Femur (tissue), 1 donor: ENCODE data around the gene RMND1.
"Not testable (repeated sequence)": the region's sequence is repeated elsewhere in the genome, so short reads cannot be mapped to it uniquely, and the experiment has no call there.

ENCODE experiments used
- DNase-seq: peaks from one replicate; pipeline ENCODE4 v3.0.0-alpha.2; 2017

The RMND1 gene

DNA sequence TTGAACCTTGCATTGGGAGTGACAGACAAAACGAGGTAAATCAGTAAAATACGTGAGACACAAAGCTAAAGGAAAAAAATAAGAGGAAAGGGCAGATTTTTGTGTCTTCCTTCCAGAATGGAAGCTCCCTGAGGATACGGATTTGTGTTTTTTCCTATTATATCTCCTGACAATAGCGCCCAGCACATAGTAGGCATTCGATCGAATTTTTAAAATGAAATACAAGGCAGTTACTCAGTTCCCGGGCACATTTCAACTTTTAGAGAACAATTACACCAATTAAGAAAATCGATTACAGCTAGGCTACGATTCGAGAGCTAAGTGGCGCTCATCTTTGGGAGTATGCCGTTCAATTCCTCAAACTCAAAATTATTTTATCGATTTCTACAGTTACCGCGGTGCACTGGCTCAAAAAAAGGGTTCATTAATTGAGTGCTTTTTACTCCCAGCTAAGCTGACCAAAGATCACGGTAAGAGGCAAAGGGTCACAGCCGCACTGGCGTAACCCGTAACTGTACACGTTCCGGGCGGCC lies 443 bp downstream of the RMND1 start:
- DNase-seq = no peak

DNA sequence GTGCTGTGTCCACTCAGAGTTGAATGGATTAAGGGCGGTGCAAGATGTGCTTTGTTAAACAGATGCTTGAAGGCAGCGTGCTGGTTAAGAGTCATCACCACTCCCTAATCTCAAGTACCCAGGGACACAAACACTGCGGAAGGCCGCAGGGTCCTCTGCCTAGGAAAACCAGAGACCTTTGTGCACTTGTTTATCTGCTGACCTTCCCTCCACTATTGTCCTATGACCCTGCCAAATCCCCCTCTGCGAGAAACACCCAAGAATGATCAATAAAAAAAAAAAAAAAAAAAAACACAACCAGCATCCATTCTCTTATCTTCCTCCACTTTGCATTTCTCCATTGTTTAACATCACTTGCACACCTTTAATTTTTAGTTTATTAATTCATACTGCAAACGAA lies 998 bp downstream of the RMND1 start:
- not testable (repeated sequence) for DNase-seq

DNA sequence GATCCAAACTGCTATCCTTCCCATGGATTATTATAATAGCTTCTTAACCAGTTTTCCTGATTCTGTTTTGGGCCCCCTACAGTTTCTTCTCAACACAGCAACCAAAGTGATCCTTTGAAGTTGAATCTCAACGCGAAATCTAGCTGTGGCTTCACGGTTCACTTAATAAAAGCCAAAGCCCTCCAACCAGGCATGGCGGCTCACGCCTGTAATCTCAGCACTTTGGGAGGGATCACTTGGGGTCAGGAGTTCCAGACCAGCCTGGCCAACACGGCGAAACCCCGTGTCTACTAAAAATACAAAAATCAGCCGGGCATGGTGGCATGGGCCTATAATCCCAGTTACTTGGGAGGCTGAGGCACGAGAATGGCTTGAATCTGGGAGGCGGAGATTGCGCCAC lies 3.3 kb downstream of the RMND1 start:
- DNase-seq = no peak

- DNase-seq = no peak
These were observed 4.7 kb downstream of the RMND1 start for GRCh38 chr6:151447237-151447636.

- DNase-seq = no peak
These were observed 6.4 kb downstream of the RMND1 start for GRCh38 chr6:151445482-151445881.

DNA sequence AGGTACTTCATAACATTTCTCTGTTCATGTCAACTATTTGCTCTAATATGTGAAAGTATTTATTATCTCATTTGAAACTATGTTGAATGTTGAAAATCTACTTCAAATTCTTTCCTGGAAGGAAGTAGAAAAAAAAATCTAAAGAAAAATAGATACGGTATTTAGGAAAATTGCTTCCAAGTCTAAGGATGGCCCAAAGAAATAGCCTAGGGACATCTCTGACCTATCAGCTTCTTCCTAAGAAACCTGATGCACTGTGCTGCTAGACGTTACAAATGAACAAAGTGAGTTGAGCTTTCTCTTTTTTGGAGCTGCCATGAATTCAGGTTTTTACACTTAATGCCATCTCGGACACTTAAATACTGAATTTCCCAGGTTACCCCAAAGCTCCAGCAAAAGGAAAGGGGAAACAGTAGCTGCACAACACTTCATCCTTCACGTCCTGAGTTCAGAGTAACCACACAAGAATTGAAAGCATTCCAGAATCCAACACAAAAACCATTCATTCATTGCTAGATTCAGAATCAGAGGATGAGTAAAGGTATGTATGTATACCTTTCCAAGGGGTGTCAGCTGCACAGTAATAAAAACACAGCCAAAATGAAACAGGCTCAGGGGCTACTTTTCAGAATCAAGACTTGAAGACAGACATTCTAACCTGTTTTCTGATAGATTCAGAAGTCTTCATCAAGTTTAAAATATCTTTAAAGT lies 7.9 kb downstream of the RMND1 start:
- DNase-seq = no peak

DNA sequence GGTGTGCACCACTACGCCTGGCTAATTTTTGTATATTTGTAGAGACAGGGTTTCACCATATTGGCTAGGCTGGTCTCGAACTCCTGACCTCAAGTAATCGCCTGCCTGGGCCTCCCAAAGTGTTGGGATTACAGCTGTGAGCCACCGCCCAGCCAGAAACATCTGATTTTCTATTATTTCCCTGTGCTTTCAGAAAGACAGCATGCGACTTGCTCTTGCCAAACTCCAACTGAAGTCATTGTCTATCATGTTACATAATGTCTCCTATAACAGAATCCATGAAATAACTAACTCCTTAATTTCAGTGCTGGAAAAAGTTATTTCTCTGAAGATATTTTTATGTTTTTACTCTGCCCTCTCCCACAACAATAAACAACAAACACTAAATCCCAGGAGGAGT lies 8.5 kb downstream of the RMND1 start:
- peak; percentile 41 for DNase-seq

DNA sequence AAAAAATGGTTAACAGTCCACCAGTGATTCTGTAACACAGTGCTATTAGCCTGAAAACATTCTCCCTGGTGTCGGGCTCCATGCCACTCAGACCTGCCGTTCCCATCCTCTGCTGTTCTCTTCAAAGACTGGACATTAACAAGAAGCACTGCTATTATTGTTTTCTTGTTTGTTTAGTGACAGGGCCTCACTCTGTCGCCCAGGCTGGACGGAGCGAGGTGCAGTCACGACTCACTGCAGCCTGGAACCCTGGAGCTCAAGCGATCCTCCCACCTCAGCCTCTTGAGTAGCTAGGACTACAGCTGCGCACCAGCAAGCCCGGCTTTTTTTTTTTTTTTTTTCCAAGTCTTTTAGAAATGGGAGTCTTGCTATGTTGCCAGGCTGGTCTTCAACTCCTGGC lies 9.6 kb downstream of the RMND1 start:
- no peak for DNase-seq

DNA sequence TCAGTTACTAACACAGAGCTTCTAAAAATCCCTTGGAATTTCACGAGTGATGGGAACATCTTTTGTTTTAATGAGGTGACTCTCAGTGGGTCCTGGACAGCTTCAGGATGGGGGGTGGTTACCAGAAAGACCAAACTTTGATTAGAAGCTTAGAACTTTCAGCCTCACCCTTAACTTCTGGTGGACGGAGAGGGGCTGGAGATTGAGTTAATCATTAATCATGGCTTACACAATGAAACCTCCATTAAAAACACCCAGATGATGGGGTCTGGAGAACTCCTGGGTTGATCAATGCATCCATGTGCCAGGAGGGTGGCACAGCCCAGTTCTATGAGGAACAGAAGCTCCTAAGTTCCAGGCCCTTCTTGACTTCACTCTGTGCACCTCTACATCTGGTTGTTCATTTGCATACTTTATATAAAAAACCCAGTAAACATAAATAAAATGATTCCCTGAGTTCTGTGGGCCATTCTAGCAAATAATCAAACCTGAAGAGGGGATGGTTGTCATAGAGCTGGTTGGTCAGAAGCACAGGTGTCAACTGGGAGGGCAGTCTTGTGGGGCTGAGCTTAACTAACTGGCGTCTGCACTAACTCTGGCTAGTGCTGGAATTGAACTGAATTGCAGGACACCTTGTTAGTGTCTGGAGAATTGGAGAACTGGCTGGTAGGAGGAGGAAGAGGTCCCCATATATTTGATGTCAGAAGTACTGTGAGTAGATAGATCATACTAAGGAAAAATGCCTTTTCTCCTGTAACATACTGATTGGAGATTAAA lies 10.3 kb downstream of the RMND1 start:
- no peak for DNase-seq

GRCh38 chr6:151440930-151441329 lies 11.0 kb downstream of the RMND1 start:
- no peak for DNase-seq

- no peak for DNase-seq
These were observed 11.4 kb downstream of the RMND1 start for GRCh38 chr6:151440498-151440897.

DNA sequence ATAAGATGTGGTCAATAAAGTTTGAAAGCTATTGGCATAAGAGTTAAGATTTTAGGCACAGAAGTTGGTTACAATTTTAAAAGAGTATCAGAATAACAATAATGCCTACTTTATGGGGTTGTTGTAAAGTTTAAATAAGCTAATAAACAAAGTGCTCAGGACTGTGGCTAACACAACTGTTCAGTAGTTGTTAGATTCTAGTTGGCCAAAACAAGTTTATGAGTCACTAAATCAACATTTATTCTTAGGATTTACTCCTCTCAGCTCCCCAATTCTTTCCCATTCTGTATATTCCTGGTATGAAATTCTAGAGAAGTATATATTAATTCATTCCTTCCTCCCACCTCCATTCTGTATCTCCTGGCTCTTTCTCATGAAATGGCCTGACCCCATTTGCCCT lies 14.5 kb downstream of the RMND1 start:
- DNase-seq = no peak

- DNase-seq = no peak
These were observed 15.1 kb downstream of the RMND1 start for GRCh38 chr6:151436802-151437201.

DNA sequence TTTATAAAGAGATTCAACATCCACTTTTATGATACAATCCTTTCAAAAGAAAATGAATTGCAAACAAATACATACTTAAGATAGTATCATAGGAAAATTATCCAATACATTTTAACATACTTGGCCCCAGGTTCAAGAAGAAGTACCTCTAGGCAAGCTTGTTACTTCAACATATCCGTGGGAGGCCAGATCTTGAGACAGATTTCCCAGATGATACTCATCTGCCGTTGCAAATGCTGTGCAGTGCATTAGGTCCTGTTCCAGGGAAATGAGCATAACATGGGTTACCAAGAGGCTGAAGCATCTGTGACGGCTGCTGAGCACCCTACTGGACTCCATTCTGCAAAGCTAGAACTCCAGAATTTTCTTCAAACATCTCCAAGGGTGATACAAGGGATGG lies 15.6 kb downstream of the RMND1 start:
- DNase-seq = no peak

DNA sequence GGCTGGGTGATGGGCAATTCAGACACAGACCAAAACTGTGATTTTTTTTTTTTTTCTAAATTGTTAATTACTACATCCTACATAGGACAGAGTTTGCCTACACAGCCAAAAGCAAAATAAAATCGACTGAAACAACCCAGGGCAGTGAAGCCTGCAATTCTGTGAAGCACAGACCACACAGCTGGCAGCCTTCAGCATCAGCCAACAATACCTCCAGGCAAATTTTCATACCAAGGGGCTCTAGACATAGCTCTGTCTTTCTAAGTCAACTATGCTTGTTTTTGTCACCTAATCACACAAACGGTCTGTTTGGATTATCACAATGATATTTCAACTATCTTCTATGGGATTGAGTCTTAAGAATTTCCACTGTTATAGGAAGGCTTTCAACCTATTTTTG lies 17.6 kb downstream of the RMND1 start:
- no peak for DNase-seq

DNA sequence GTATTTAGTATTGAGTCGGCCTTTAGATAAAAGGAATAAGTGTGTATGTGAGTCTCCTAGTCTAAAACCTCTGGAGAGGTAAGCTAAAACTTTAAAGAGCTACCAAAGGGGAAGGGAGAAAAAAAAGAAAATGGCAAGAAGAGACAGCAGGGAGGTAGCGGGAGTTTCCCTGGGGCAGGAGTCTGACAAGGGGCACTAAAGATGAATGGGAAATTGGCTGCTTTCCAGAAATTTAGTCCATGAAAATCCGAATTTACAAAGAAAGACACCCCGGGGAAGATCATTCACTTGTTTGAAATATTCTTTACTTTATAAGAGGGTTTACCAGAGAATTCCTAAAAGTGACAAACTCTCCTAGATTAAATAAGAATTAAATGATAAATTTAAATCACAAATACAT lies 19.3 kb downstream of the RMND1 start:
- no peak for DNase-seq

DNA sequence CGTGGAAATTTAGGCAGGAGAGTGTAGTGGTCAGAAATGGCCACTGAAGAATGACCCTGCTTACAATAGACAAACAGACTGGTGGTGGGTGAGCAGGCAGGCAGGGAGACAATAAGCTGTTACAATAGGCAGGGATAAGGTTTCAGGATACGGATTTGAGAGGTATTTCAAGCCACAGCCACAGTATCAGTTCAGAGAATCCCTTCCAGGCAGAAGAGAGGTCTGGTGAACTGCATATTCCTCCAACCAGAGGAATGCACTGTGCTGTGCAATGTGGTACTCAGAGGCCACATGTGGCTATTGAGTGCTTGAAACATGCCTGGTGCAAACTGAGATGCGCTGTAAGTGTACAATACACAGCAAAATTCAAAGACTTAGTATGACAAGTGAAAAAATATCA lies 20.6 kb downstream of the RMND1 start:
- no peak for DNase-seq

- DNase-seq = no peak
These were observed 21.0 kb downstream of the RMND1 start for GRCh38 chr6:151430886-151431285.

DNA sequence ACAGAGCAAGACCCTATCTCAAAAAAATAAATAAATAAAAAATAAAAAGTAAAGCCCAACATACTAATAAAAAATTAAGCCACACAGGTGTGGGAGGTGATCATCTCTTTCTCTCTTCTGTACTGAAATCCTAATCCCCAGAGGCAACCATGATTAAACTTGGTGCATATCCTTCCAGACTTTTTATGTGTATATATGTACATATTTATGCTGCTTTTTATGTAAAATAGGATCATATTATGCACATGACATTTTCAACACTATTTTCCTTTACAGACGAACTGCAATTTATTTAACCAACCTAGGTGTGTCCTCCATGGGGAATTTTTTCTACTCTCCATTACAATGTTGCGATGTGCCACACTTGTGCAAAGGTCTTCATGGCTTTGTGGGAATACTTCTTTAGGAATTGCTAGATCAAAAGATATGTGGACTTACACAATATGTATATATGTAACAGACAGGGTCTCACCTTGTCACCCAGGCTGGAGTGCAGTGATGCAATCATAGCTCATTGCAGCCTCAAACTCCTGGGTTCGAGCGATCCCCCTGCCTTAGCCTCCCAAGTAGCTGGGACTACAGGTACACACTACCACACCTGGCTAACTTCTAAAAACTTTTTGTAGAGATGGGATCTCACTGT lies 23.7 kb downstream of the RMND1 start:
- DNase-seq = no peak

- no peak for DNase-seq
These were observed 26.4 kb downstream of the RMND1 start for GRCh38 chr6:151425561-151425960.

GRCh38 chr6:151422981-151423380 lies 28.9 kb downstream of the RMND1 start:
- no peak for DNase-seq

DNA sequence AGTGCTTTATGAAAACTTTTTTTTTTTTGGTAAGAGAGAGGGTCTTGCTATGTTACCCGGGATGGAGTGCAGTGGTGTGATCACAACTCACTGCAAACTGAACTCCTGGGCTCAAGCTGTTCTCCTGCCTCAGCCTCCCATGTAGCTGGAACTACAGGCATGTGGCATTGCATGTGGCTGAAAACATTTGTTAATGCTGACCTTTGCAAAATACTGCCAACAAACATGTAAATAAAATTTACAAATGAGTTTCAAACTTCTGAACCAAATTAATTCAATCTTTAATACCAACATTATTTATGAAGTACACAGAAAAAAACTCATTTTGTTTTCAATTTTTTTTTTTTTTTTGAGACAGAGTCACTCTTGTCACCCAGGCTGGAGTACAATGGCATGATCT lies 34.4 kb downstream of the RMND1 start:
- DNase-seq = no peak

GRCh38 chr6:151414641-151415260 lies 37.2 kb downstream of the RMND1 start:
- no peak for DNase-seq
